Measurements from ENCODE around the gene INPP4B.

Gene INPP4B

GRCh38 chr4:142036795-142037583, 809.1 kb downstream of the INPP4B start:
- no peak for DNase-seq

GRCh38 chr4:142035566-142035965, 810.5 kb downstream of the INPP4B start:
- DNase-seq: no peak

GRCh38 chr4:142034101-142034500, 812.0 kb downstream of the INPP4B start:
- peak; percentile 50 for DNase-seq

- DNase-seq: no peak
Observed at GRCh38 chr4:142030010-142030409, 816.1 kb downstream of the INPP4B start.

GRCh38 chr4:142021761-142022160, 824.3 kb downstream of the INPP4B start:
- DNase-seq: no peak

GRCh38 chr4:142021181-142021580, 824.9 kb downstream of the INPP4B start:
- no peak for DNase-seq

GRCh38 chr4:142016031-142016430, 830.1 kb downstream of the INPP4B start:
- DNase-seq: no peak

GRCh38 chr4:142009751-142010150, 836.4 kb downstream of the INPP4B start:
- no peak for DNase-seq

- no peak for DNase-seq
Observed at GRCh38 chr4:142005519-142005918, 840.6 kb downstream of the INPP4B start.

- DNase-seq: peak; percentile 11
Observed at GRCh38 chr4:141999446-142000143, 846.5 kb downstream of the INPP4B start.

- DNase-seq: no peak
Observed at GRCh38 chr4:141995056-141995455, 851.0 kb downstream of the INPP4B start.

GRCh38 chr4:141977433-141977832, 868.7 kb downstream of the INPP4B start:
- no peak for DNase-seq
